Neural progenitor cell (in vitro differentiated cells): ENCODE results near the gene STRN3. TPM values are rescaled to one million over a fixed set of nuclear protein-coding genes. Genes with fewer than 3 reads are reported as not detected.

Experiments
- DNase-seq: peaks from one replicate; pipeline ENCODE4 v3.0.0-alpha.2; 2016; ENCODE audit warnings: low spot score
- H2AFZ ChIP-seq: fragments of 200-600 bp; sonication (generic); replicated peaks from 2 replicates; pipeline ENCODE4 v1.6.1; 2016; ENCODE audit warnings: antibody characterized with exemption
- H3F3A ChIP-seq: fragments of 200-600 bp; sonication (generic); 2 replicates; pipeline ENCODE4 v1.6.1; 2016; ENCODE audit warnings: antibody characterized with exemption, low read depth
- H3K27ac ChIP-seq: fragments of 200-600 bp; sonication (generic); 2 replicates; pipeline ENCODE4 v1.5.1; 2016; ENCODE audit warnings: mild to moderate bottlenecking
- H3K27me3 ChIP-seq: fragments of 200-600 bp; sonication (generic); 2 replicates; pipeline ENCODE4 v1.6.1; 2016; ENCODE audit warnings: mild to moderate bottlenecking, moderate library complexity
- H3K36me3 ChIP-seq: fragments of 200-600 bp; sonication (generic); 2 replicates; pipeline ENCODE4 v1.5.1; 2016
- H3K4me1 ChIP-seq: fragments of 200-600 bp; sonication (generic); 2 replicates; pipeline ENCODE4 v1.6.1; 2016; ENCODE audit warnings: mixed run types
- H3K4me2 ChIP-seq: fragments of 200-600 bp; sonication (generic); 2 replicates; pipeline ENCODE4 v1.6.1; 2016
- H3K4me3 ChIP-seq: fragments of 200-600 bp; sonication (generic); 2 replicates; pipeline ENCODE4 v1.5.1; 2016
- H3K79me2 ChIP-seq: fragments of 200-600 bp; sonication (generic); 2 replicates; pipeline ENCODE4 v1.6.1; 2016; ENCODE audit warnings: low read depth
- H3K9ac ChIP-seq: fragments of 200-600 bp; sonication (generic); 2 replicates; pipeline ENCODE4 v1.6.1; 2016
- H3K9me3 ChIP-seq: fragments of 200-600 bp; sonication (generic); 2 replicates; pipeline ENCODE4 v1.5.1; 2016; ENCODE audit warnings: low read depth
- H4K20me1 ChIP-seq: fragments of 200-600 bp; sonication (generic); 2 replicates; pipeline ENCODE4 v1.6.1; 2016; ENCODE audit warnings: low read depth
- H3K27ac Mint-ChIP-seq: 3 replicates; pipeline ENCODE4 v1.8.0; 2021; ENCODE audit warnings: mixed read lengths
- H3K27me3 Mint-ChIP-seq: 2 replicates; pipeline ENCODE4 v1.8.0; 2022; ENCODE audit warnings: low read depth, mild to moderate bottlenecking, inconsistent platforms, moderate library complexity, mixed read lengths; ENCODE audit not compliant: insufficient read depth
- H3K36me3 Mint-ChIP-seq: 3 replicates; pipeline ENCODE4 v1.8.0; 2021; ENCODE audit warnings: mixed read lengths
- H3K4me1 Mint-ChIP-seq: 3 replicates; pipeline ENCODE4 v1.8.0; 2021; ENCODE audit warnings: mixed read lengths
- H3K4me3 Mint-ChIP-seq: 3 replicates; pipeline ENCODE4 v1.8.0; 2021; ENCODE audit warnings: mild to moderate bottlenecking, moderate library complexity, mixed read lengths
- H3K9me3 Mint-ChIP-seq: 3 replicates; pipeline ENCODE4 v1.8.0; 2020; ENCODE audit warnings: mixed read lengths
- EZH2 ChIP-seq: fragments of 200-600 bp; sonication (generic); IDR thresholded peaks from 2 replicates; pipeline ENCODE4 v1.6.1; 2017; ENCODE audit warnings: antibody characterized with exemption, mild to moderate bottlenecking, moderate library complexity
- EZH2phosphoT487 ChIP-seq: fragments of 200-600 bp; sonication (generic); IDR thresholded peaks from 2 replicates; pipeline ENCODE4 v1.6.1; 2017; ENCODE audit warnings: antibody characterized with exemption
- total RNA-seq: library from RNA; depleted of rRNA; stranded (reverse); fragments of >200 nt; gene quantifications from 2 replicates; pipeline ENCODE4 v1.2.3, GENCODE V29; 2015; ENCODE audit warnings: low replicate concordance
- TF ChIP-seq, protein P1 (sequence below): fragments of 200-600 bp; sonication (generic); IDR thresholded peaks from 2 replicates; pipeline ENCODE4 v1.5.1; 2017; ENCODE audit warnings: antibody characterized with exemption, mild to moderate bottlenecking

The STRN3 gene
- total RNA-seq, 1 donor from 2014 or later = 104 TPM

GRCh38 chr14:30873308-30874119 is 152.7 kb downstream of the STRN3 start:
- H3F3A ChIP-seq = peaks cover 13% of the 10 kb centered on the region
- Mint-ChIP-seq H3K4me3 (peak overlapping the region; percentile 81), H3K36me3 (peaks cover 1% of the 10 kb centered on the region), H3K4me1 (peaks cover 11% of the 10 kb centered on the region), H3K27me3 (peaks cover 29% of the 10 kb centered on the region), H3K9me3 (no peaks in the 10 kb centered on the region), H3K27ac (no peak overlapping the region)
- H3K4me2 ChIP-seq = peak overlapping the region; percentile 94
- peak overlapping the region; percentile 97 for H2AFZ ChIP-seq
- peaks cover 49% of the 10 kb centered on the region for H3K27me3 ChIP-seq
- no peaks in the 10 kb centered on the region for H3K79me2 ChIP-seq
- H3K36me3 ChIP-seq = no peaks in the 10 kb centered on the region
- H4K20me1 ChIP-seq = no peaks in the 10 kb centered on the region
- TF ChIP-seq EZH2phosphoT487 = no peak
- TF ChIP-seq, protein P1, sequence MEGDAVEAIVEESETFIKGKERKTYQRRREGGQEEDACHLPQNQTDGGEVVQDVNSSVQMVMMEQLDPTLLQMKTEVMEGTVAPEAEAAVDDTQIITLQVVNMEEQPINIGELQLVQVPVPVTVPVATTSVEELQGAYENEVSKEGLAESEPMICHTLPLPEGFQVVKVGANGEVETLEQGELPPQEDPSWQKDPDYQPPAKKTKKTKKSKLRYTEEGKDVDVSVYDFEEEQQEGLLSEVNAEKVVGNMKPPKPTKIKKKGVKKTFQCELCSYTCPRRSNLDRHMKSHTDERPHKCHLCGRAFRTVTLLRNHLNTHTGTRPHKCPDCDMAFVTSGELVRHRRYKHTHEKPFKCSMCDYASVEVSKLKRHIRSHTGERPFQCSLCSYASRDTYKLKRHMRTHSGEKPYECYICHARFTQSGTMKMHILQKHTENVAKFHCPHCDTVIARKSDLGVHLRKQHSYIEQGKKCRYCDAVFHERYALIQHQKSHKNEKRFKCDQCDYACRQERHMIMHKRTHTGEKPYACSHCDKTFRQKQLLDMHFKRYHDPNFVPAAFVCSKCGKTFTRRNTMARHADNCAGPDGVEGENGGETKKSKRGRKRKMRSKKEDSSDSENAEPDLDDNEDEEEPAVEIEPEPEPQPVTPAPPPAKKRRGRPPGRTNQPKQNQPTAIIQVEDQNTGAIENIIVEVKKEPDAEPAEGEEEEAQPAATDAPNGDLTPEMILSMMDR = no peak
- no peak for TF ChIP-seq EZH2
- H3K4me3 ChIP-seq = peak overlapping the region; percentile 65
- DNase-seq = no peak
- H3K9me3 ChIP-seq = no peaks in the 10 kb centered on the region
- no peak overlapping the region for H3K27ac ChIP-seq
- H3K4me1 ChIP-seq = peaks cover 11% of the 10 kb centered on the region
- no peak overlapping the region for H3K9ac ChIP-seq

DNA sequence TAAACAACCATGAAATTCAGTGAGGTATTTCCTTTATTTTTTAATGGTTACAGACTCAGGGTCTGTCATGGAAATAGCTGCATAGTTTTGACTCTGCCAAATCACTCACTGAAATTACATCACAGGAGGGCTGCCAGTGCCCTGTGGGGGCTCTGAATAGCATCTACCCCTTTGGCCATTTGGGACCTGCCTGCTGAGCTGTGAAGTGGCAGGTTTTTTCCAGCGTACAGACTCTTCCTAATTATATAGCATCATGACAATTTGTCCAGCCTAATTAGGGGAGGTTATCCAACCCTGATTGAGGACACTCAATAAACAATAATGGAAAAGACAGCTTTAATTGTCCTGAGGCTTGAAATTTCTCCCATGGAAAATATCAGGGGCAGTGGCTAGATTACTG is 153.6 kb downstream of the STRN3 start:
- H3K36me3 Mint-ChIP-seq = peaks cover 1% of the 10 kb centered on the region
- peak; percentile 10 for DNase-seq
- H3K4me1 Mint-ChIP-seq = peaks cover 11% of the 10 kb centered on the region
- Histone ChIP-seq H3K27ac (no peak overlapping the region), H3K9me3 (no peaks in the 10 kb centered on the region), H2AFZ (no peak overlapping the region), H3K4me2 (no peak overlapping the region), H3K79me2 (no peaks in the 10 kb centered on the region), H3K36me3 (no peaks in the 10 kb centered on the region), H3K4me3 (no peak overlapping the region), H3K9ac (no peak overlapping the region), H3K4me1 (peaks cover 11% of the 10 kb centered on the region), H3F3A (peaks cover 13% of the 10 kb centered on the region), H3K27me3 (peaks cover 49% of the 10 kb centered on the region), H4K20me1 (no peaks in the 10 kb centered on the region)
- H3K4me3 Mint-ChIP-seq = no peak overlapping the region
- H3K27me3 Mint-ChIP-seq = peaks cover 29% of the 10 kb centered on the region
- H3K9me3 Mint-ChIP-seq = no peaks in the 10 kb centered on the region
- H3K27ac Mint-ChIP-seq = no peak overlapping the region
- TF ChIP-seq EZH2phosphoT487 = no peak
- TF ChIP-seq EZH2 = no peak
- TF ChIP-seq, protein P1 = no peak

DNA sequence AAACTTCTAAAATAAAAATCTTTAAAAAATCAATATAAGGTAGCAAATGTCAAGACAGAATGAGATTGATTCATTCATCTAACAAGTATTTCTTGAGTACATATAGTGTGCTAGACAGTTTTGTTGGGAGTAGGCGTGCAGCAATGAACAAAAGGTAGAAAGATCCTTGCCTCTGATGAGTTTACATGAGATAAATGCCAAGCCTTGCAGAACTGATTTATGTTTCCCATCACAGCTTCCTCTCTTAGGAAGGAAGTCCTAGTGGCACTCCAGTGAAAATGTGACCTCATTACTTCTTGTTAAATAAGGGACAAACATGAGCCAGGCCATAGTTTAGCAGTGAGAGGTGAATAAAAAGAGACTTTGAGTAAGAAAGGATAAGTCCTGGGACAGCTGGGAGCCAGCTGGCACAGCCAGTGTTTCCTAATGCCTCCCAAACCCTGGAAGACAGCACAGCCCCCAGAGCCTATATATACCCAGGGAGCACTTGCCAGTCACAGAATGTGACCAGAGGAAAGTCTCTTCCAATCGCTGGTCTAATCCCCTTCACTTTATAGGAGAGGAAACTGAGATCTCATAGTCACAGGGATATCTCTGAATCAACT is 156.5 kb downstream of the STRN3 start:
- H3K27ac ChIP-seq = no peak overlapping the region
- peaks cover 7% of the 10 kb centered on the region for H3K4me1 ChIP-seq
- H3K9me3 ChIP-seq = no peaks in the 10 kb centered on the region
- TF ChIP-seq, protein P1 = no peak
- TF ChIP-seq EZH2 (no peak), EZH2phosphoT487 (no peak)
- DNase-seq = no peak
- Mint-ChIP-seq H3K4me1 (peaks cover 6% of the 10 kb centered on the region), H3K27me3 (peaks cover 15% of the 10 kb centered on the region), H3K9me3 (no peaks in the 10 kb centered on the region), H3K4me3 (no peak overlapping the region), H3K36me3 (no peaks in the 10 kb centered on the region), H3K27ac (no peak overlapping the region)
- peaks cover 5% of the 10 kb centered on the region for H3F3A ChIP-seq
- H3K27me3 ChIP-seq = peaks cover 25% of the 10 kb centered on the region
- no peaks in the 10 kb centered on the region for H3K36me3 ChIP-seq
- H2AFZ ChIP-seq = no peak overlapping the region
- no peaks in the 10 kb centered on the region for H4K20me1 ChIP-seq
- no peaks in the 10 kb centered on the region for H3K79me2 ChIP-seq
- H3K4me2 ChIP-seq = no peak overlapping the region
- no peak overlapping the region for H3K9ac ChIP-seq
- H3K4me3 ChIP-seq = no peak overlapping the region
